ENCODE measurements around the gene HAUS6.
A peak's percentile ranks its signal among the peaks of the same experiment; 100 is the strongest.

Gene HAUS6

GRCh38 chr9:19050637-19051591 lies 51.8 kb downstream of the HAUS6 start:
- no peak for DNase-seq (ENCODE audit: low read depth, low spot score)
- POLR2A ChIA-PET = interaction anchor here (0.9 to 1.2 kb wide), 2 partner anchors 123 to 133 kb away, joined by 3 to 4 read pairs; no protein-coding TSS in a partner anchor

GRCh38 chr9:19049917-19050636 lies 52.6 kb downstream of the HAUS6 start:
- ChIA-PET POLR2A (interaction anchor here (0.5 to 1.2 kb wide), 3 partner anchors 124 to 872 kb away, joined by 3 to 4 read pairs (median 3); no protein-coding TSS in a partner anchor), CTCF (interaction anchor here (0.8 to 4.9 kb wide), 10 partner anchors 12 to 1239 kb away, joined by 3 to 82 read pairs (median 5); no protein-coding TSS in a partner anchor)
- H3K4me3 ChIP-seq (ENCODE audit: low read depth, low read length) = peak overlapping the region; percentile 69
- no peak for TF ChIP-seq CTCF (IDR thresholded peaks at IDR 0.05; ENCODE audit: insufficient read depth, low read length, missing control alignments)
- no peak for DNase-seq (ENCODE audit: low read depth, low spot score)

More at GRCh38 chr9:19050637-19051591, 51.8 kb downstream of the HAUS6 start:
- no peak for TF ChIP-seq CTCF (IDR thresholded peaks at IDR 0.05; ENCODE audit: insufficient read depth, low read length, missing control alignments)
- H3K4me3 ChIP-seq (ENCODE audit: low read depth, low read length) = peak overlapping the region; percentile 69
- CTCF ChIA-PET = interaction anchor here (0.8 to 4.9 kb wide), 8 partner anchors 11 to 414 kb away, joined by 3 to 82 read pairs (median 6); no protein-coding TSS in a partner anchor

GRCh38 chr9:19048966-19049916 lies 53.5 kb downstream of the HAUS6 start, which contains the start of gene RRAGA:
Gene RRAGA, plus strand, starts transcription at chr9:19049427. Its CDS starts 233 bp downstream, at chr9:19049660.
- TF ChIP-seq CTCF (IDR thresholded peaks at IDR 0.05; ENCODE audit: insufficient read depth, low read length, missing control alignments) = peak; percentile 84

GRCh38 chr9:19036611-19037010 lies 66.1 kb downstream of the HAUS6 start:
- no peak overlapping the region for H3K4me3 ChIP-seq (ENCODE audit: low read depth, low read length)
- ChIA-PET POLR2A (no interaction called here), CTCF (interaction anchor here (0.8 to 1.2 kb wide), 2 partner anchors 12 to 417 kb away, joined by 3 to 5 read pairs; no protein-coding TSS in a partner anchor)
- no peak for DNase-seq (ENCODE audit: low read depth, low spot score)
- TF ChIP-seq CTCF (IDR thresholded peaks at IDR 0.05; ENCODE audit: insufficient read depth, low read length, missing control alignments) = no peak

More at GRCh38 chr9:19048966-19049916, 53.5 kb downstream of the HAUS6 start, which contains the start of gene RRAGA:
- DNase-seq (ENCODE audit: low read depth, low spot score) = peak; percentile 85
- peak within 1 kb of the TSS; percentile 69 for H3K4me3 ChIP-seq (ENCODE audit: low read depth, low read length)
- CTCF ChIA-PET = interaction anchor here (0.6 to 4.9 kb wide), 36 partner anchors 8 to 1238 kb away, joined by 3 to 82 read pairs (median 4); no protein-coding TSS in a partner anchor
- POLR2A ChIA-PET = interaction anchor here (0.5 to 1.3 kb wide), 6 partner anchors 25 to 871 kb away, joined by 3 to 12 read pairs (median 4); partner anchors contain the start of gene RPS6

GRCh38 chr9:19033015-19033414 lies 69.7 kb downstream of the HAUS6 start, which contains the start of gene SAXO1:
Gene SAXO1, minus strand, starts transcription at chr9:19033209. Its CDS starts 301 bp downstream, at chr9:19032908.
- POLR2A ChIA-PET = no interaction called here
- no peak for DNase-seq (ENCODE audit: low read depth, low spot score)
- H3K4me3 ChIP-seq (ENCODE audit: low read depth, low read length) = no peak within 1 kb of the TSS
- CTCF ChIA-PET = interaction anchor here (0.8 to 1.8 kb wide), 4 partner anchors 11 to 582 kb away, joined by 3 to 8 read pairs (median 6); no protein-coding TSS in a partner anchor
- TF ChIP-seq CTCF (IDR thresholded peaks at IDR 0.05; ENCODE audit: insufficient read depth, low read length, missing control alignments) = no peak

All from AG04449 (cell line).